Measurements from ENCODE around the gene ADM5.

Gene ADM5

DNA sequence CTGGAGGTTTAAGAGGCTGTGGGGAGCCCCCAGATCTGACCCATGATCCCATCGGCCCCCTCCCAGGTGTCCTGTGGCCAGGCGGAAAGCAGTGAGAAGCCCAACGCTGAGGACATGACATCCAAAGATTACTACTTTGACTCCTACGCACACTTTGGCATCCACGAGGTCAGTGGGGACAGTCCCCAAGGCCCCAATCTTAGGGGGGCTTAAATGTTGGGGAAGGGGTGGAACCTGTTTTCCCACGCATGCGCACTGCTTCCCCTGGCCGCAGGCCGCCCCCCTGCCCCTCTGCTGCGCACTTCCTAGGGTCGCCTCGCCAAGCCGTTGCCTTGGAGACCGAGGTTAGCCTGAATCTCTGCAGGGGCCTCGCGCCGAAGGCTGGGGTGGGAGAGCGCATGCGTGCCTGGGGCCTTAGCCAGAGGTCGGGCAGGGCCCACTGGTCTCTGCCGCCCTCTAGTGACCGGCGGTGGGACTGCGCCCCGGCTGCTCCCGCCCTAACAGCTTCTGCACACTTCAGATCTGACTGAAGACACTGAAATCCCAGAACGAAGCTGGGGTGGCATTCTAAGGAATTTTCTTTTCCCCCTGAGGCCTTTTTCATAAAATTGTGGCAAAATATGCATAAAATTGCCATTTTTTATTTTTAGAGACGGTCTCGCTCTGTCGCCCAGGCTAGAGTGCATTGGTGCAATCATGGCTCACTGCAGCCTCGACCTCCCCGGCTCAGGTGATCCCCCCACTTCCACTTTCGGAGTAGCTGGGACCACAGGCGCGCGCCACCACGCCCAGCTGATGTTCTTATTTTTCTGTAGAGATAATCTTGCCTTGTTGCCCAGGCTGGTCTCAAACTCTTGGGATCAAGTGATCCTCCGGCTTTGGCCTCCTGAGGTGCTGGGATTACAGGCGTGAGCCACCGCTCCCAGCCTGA, 8.7 kb upstream of the ADM5 start:
- DNase-seq = peak; percentile 81 to 89

GRCh38 chr19:49681830-49682229, 7.6 kb upstream of the ADM5 start:
- DNase-seq = no peak

DNA sequence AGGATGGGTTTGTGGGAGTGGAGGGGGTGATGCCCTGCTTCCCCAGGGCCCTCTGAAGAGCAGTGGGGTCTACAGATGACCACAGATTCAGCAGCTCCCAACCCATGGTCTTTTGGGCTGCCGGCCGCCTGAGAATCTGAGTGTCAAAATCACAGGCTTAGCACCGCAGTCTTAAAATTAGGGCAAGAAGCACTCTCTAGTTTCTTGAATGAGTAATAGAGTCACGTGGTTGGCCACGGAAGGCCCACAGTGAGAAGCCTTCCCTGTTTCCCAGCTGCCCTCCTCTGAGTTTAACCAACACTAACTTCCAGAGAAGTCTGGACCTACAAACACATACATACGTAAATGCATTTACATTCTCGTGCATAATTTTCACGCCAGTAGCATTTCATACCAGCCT, 7.1 kb upstream of the ADM5 start:
- no peak for DNase-seq

DNA sequence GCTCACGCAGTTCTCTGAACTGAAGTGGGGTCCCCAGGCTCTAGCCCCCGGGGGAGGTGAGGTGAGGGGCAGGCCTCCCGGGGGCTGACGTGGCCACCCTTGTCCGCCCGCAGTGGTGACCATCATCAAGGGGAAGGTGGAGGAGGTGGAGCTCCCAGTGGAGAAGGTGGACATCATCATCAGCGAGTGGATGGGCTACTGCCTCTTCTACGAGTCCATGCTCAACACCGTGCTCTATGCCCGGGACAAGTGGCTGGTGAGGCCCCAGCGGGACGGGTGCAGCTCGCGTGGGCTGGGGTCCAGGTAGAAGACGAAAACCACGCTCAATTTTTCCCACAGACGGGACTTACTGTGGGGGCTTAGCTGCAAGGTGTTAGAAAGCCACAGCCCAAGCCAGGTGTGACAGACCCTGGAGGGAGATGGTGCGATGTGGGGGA, 5.6 kb upstream of the ADM5 start:
- DNase-seq = no peak

DNA sequence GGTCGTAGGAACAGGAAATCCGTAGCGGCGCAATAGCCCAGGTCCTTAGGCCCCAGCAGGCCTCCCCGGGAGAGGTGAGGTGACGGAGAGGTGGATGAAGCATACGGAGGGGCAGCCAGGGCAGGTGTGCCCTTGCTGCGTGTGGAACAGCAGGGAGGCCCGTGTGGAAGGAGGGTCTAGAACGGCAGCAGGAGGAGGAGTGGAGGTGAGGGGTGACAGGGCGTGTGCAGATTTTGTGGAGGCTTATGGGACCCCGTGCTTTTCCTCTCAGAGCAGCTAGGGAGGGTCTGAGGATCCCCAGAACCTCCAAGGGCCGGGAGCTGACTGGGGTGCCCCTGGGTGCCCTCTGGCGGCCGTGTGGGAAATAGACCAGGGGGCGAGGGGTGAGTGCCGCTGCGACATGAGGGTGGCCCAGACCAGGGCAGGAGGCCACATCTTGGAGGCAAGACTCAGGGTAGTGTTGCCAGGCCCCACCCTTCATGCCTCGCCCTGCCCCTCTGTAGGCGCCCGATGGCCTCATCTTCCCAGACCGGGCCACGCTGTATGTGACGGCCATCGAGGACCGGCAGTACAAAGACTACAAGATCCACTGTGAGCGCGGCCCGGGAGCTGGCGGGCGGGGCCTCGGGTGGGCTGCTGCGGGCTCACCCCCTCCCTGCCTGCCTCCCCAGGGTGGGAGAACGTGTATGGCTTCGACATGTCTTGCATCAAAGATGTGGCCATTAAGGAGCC, 5.0 kb upstream of the ADM5 start:
- no peak for DNase-seq

DNA sequence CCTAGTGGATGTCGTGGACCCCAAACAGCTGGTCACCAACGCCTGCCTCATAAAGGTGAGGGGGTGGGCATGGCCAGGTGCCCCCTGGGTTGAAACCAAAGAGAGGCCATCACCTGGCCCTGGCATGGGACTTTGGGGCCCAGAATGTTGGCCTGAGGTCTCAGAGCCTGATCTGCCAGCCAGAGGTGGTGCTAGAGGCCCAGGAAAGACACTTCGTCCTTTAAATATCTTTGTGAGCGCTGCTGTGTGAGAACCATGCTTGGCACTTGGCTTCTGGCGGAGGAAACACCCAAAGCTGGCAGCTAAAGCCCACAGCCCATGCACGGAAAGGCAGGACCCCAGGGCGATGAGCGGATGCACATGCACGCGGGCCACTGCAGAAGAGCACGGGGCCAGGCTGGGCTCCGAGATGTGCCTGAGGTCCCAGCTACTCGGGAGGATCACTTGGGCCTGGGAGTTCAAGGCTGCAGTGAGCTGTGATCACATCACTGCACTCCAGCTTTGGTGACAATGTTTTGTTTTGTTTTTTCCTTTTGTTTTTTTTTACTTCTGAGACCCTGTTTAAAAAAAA, 4.3 kb upstream of the ADM5 start:
- no peak for DNase-seq

DNA sequence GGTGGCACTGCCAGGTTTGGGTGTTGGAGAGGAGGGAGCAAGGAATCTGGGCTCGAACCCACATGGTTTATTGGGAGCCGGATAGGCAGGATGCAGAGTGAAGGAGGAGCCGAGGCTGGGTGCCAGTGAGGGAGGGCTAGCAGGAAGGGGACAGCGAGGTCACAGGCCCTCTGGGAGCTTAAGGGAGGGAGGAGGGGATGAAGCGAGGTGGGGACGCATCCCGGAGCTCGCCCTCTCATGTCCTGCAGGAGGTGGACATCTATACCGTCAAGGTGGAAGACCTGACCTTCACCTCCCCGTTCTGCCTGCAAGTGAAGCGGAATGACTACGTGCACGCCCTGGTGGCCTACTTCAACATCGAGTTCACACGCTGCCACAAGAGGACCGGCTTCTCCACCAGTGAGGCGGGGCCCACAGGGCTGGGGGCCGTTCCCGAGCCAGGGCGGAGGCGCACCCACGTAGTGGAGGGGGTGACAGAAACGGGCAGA, 3.5 kb upstream of the ADM5 start:
- DNase-seq = no peak

DNA sequence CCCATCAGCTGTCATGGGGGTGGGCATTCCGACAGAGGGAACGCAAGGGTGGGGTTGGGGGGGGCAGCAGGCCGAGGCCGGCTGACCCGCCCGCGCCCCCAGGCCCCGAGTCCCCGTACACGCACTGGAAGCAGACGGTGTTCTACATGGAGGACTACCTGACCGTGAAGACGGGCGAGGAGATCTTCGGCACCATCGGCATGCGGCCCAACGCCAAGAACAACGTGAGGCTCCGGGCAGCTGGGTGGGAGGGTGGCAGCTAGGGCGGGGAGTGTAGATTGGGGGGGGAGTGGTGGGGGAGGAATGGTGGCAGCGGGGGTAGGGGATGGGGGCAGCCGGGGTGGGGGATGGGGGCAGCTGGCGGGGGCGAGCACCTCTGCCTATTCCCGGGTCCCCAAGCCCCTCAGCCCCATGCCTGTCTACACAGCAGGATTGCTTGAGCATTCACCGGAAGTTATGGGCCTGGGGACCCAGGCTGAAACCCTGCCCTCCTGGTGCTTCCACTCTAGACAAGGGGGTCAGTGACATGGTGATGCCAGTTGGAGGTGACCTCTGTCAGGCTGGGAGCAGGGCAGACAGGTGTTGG, 2.8 kb upstream of the ADM5 start:
- DNase-seq = no peak

GRCh38 chr19:49687150-49687549, 2.2 kb upstream of the ADM5 start:
- DNase-seq = no peak

DNA sequence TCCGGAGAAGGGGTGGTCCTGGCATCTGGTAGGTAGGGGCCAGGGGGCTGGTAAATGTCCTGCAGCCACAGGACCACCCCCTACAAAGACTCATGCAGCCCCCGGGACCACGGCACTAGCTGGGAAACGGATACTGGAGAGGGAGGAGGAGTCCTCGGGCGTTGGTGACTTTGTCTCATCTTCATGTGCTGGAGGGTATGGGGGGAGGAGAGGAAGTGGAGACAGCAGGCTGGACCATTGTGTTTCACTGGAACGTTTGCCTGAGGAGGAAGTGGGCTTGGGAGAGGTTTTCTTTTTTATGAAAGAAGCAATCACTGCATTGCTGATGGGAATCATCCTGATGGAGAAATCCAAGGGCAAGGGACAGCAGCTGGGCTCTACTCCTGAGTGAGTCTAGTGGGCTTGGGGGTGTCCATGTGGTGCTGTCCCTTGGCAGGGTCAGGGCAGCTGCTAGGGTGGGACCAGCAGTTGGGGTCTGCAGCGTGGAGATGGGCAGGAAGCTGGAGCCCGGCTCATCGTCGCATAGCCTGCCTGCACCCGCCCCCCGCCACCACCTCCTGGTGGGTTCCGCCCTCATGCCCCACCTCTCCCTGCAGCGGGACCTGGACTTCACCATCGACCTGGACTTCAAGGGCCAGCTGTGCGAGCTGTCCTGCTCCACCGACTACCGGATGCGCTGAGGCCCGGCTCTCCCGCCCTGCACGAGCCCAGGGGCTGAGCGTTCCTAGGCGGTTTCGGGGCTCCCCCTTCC, 1.7 kb upstream of the ADM5 start:
- no peak for DNase-seq

GRCh38 chr19:49688531-49689132, 762 bp upstream of the ADM5 start:
- no peak for DNase-seq

DNA sequence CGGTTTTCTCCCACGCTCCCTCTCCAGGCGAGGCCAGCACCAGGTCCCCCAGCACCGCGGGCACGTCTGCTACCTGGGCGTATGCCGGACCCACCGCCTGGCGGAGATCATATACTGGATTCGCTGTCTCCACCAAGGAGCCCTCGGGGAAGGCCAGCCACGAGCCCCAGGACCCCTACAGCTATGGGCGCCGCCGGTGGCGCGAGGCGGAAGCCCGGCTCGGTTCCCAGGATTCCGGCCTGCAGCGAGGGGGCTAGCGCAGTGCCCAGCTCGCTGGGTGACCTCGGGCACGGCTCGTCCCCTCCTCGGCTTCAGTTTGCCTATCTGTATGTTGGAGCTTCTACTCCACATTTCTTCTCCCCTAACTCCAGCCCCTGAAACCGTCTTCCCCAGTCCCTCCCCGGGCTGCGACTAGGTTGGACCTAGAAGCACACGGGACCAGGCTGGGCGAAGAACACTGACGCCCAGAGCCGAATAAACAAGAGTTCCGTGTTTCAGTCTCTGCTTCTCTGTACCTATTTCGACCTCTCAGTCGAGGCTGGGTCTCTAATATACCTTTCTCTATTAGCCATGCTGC, 773 bp downstream of the ADM5 start:
- no peak for DNase-seq

- no peak for DNase-seq
These were observed 1.4 kb downstream of the ADM5 start, which contains the start of gene CPT1C for GRCh38 chr19:49690656-49691242. Gene CPT1C (plus strand): TSS chr19:49691116. CDS start chr19:49692253, 1,137 bp downstream.

GRCh38 chr19:49691243-49692146, 2.1 kb downstream of the ADM5 start:
- DNase-seq = peak in 1 of 2 donors; percentile 4

DNA sequence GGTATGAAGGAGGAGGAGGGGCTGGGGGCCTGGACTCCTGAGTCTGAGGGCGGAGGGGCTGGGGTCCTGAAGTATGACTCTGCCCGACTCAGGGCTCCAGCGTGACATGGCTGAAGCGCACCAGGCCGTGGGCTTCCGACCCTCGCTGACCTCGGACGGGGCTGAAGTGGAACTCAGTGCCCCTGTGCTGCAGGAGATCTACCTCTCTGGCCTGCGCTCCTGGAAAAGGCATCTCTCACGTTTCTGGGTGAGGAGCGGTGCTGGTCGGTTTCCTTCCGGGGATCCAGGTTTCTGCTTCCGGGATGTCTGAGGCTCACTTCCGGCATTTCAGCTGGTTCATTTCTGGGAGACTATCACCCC, 2.7 kb downstream of the ADM5 start:
- no peak for DNase-seq

GRCh38 chr19:49696115-49696514, 6.7 kb downstream of the ADM5 start:
- DNase-seq = no peak

GRCh38 chr19:49696865-49697264, 7.5 kb downstream of the ADM5 start:
- DNase-seq = no peak

DNA sequence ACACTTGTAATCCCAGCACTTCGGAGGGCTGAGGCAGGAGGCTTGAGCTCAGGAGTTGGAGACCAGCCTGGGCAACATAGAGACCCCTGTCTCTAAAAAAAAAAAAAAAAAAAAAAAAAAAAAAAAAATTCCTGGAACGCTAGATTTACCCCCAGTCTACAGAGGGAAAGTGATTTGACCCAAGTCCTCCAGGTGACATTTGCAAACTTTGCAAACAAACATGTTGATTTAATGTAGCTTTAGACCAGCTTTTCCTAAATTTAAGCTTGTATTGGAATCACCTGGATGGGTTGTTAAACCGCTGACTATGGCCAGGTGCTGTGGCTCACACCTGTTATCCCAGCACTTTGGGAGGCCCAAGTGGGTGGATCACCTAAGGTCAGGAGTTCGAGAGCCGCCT, 10.0 kb downstream of the ADM5 start:
- DNase-seq = no peak

GRCh38 chr19:49700563-49700962, 11.2 kb downstream of the ADM5 start:
- DNase-seq = no peak

DNA sequence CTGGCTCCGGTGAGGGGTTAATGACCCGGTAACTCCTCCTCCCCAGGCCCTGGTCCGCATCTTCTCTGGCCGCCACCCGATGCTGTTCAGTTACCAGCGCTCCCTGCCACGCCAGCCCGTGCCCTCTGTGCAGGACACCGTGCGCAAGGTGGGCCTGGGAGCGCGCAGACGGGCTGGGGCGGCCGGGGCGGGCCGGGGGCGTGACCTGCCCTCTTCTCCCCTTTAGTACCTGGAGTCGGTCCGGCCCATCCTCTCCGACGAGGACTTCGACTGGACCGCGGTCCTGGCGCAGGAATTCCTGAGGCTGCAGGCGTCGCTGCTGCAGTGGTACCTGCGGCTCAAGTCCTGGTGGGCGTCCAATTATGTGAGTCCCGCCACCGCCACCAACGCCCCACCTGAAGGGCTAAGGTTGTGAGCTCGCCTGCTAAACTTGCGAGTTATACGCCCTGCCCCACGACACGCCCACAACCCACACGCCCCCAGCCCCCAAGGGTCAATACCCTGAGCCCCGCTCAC, 11.9 kb downstream of the ADM5 start:
- no peak for DNase-seq

All from bone marrow (tissue), 2 donors.